ENCODE results near the gene DNAH1.

Gene DNAH1

GRCh38 chr3:52292247-52293065 is 23.7 kb upstream of the DNAH1 start:
- DNase-seq (ENCODE audit: extremely low read depth, low read depth) = no peak
- no peak for TF ChIP-seq CTCF (IDR thresholded peaks at IDR 0.05; ENCODE audit: low read depth, low read length)

GRCh38 chr3:52293491-52294319 is 22.4 kb upstream of the DNAH1 start:
- DNase-seq (ENCODE audit: extremely low read depth, low read depth) = no peak
- no peak for TF ChIP-seq CTCF (IDR thresholded peaks at IDR 0.05; ENCODE audit: low read depth, low read length)

- no peak for DNase-seq (ENCODE audit: extremely low read depth, low read depth)
- TF ChIP-seq CTCF (IDR thresholded peaks at IDR 0.05; ENCODE audit: low read depth, low read length) = no peak
Observed at GRCh38 chr3:52294320-52295150, 21.6 kb upstream of the DNAH1 start.

- no peak for DNase-seq (ENCODE audit: extremely low read depth, low read depth)
- no peak for TF ChIP-seq CTCF (IDR thresholded peaks at IDR 0.05; ENCODE audit: low read depth, low read length)
Observed at GRCh38 chr3:52295671-52296208, 20.4 kb upstream of the DNAH1 start.

- no peak for TF ChIP-seq CTCF (IDR thresholded peaks at IDR 0.05; ENCODE audit: low read depth, low read length)
- no peak for DNase-seq (ENCODE audit: extremely low read depth, low read depth)
Observed at GRCh38 chr3:52297242-52298148, 18.6 kb upstream of the DNAH1 start.

Data from AG09319 (cell line).